ENCODE results near the gene FKBP5.
"Not testable (repeated sequence)": the region's sequence is repeated elsewhere in the genome, so short reads cannot be mapped to it uniquely, and the experiment has no call there.

The FKBP5 gene

DNA sequence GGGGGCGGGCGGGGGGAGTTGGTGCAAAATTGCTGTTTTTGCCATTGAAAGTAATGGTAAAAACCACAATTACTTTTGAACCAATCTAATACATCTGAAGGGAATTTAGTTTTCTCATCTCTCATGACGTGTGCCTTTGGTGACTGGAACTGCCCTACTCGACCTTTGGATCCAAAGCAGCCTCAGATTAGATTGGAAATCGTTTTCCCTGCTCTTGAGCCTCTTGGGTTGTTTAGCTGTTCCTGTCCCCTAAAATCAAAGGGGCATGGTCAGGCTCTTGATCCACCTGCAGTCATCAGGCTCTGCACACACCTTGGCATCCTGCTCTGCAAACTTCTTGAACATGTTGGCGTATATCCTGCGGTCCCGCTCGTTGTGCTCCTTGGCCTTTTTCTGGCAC is 112.0 kb downstream of the FKBP5 start:
- H3K79me1 ChIP-seq (ENCODE audit: low read length): no peaks in the 10 kb centered on the region
- H3K23ac ChIP-seq (ENCODE audit: low read length): no peak overlapping the region
- DNase-seq: no peak
- H3K56ac ChIP-seq (ENCODE audit: low read length): no peak overlapping the region
- H3K18ac ChIP-seq (ENCODE audit: low read length): no peak overlapping the region
- H4K8ac ChIP-seq (ENCODE audit: low read depth, low read length): no peak overlapping the region
- H3K4me1 ChIP-seq (ENCODE audit: control insufficient read depth, low read depth, low read length): no peaks in the 10 kb centered on the region
- no peak overlapping the region for H3K9ac ChIP-seq (ENCODE audit: low read length)
- no peak overlapping the region for H4K5ac ChIP-seq (ENCODE audit: low read length)
- no peak overlapping the region for H3K4me3 ChIP-seq (ENCODE audit: low read length)
- no peaks in the 10 kb centered on the region for H3K27me3 ChIP-seq (ENCODE audit: insufficient read depth, low read length, poor library complexity)
- no peaks in the 10 kb centered on the region for H3K36me3 ChIP-seq (ENCODE audit: control insufficient read depth, insufficient read depth, low read length)
- no CpG with 5 or more reads among the region's 9 CpGs for WGBS (ENCODE audit: extremely low coverage, insufficient coverage, low lambda C conversion rate)
- no peak overlapping the region for H2BK120ac ChIP-seq (ENCODE audit: low read depth, low read length)
- H3K4me2 ChIP-seq (ENCODE audit: low read length): no peak overlapping the region
- H2AK5ac ChIP-seq (ENCODE audit: low read length): no peak overlapping the region
- no peak overlapping the region for H2BK15ac ChIP-seq (replicated peaks; ENCODE audit: low read depth)
- no peak overlapping the region for H2BK5ac ChIP-seq (ENCODE audit: low read length)
- H3K27ac ChIP-seq (ENCODE audit: low read depth, low read length): no peak overlapping the region
- H3K4ac ChIP-seq (ENCODE audit: low read depth, low read length): no peak overlapping the region
- no peaks in the 10 kb centered on the region for H3K79me2 ChIP-seq (ENCODE audit: control insufficient read depth, insufficient read depth, low read length)

DNA sequence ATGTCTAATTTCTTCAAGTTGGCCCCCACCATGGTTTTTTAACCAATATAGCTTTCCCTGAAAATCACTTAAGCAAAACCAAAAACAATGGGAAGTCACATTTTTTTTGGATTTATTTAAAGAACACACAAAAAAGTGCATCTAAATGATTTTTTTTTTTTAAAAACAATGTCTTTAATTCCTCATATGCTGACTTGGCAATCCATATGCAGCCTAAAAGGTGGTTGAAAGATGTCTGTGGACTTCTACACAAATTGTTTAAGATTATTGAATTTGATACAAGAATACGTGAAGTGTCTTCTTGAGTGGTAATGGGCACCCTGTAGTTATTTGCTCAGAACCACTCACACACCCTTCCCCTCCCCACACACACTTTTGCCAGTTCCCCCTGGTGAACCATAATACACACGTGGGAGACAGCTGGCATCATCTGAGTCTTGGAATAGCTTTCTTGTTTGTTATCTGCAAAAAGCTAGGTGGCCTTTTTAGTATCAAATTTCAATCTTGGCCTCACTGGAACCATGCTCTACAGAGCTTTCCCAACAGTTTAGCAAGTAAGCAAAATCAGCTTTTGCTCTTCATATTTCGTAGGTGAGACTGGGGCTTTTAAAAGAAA is 115.1 kb downstream of the FKBP5 start:
- Histone ChIP-seq H3K18ac (ENCODE audit: low read length) (no peak overlapping the region), H3K4ac (ENCODE audit: low read depth, low read length) (no peak overlapping the region), H3K56ac (ENCODE audit: low read length) (no peak overlapping the region), H2BK5ac (ENCODE audit: low read length) (no peak overlapping the region), H3K36me3 (ENCODE audit: control insufficient read depth, insufficient read depth, low read length) (no peaks in the 10 kb centered on the region), H2BK120ac (ENCODE audit: low read depth, low read length) (no peak overlapping the region), H4K8ac (ENCODE audit: low read depth, low read length) (no peak overlapping the region), H3K27me3 (ENCODE audit: insufficient read depth, low read length, poor library complexity) (no peaks in the 10 kb centered on the region), H3K27ac (ENCODE audit: low read depth, low read length) (no peak overlapping the region), H4K5ac (ENCODE audit: low read length) (no peak overlapping the region), H2AK5ac (ENCODE audit: low read length) (no peak overlapping the region), H3K9ac (ENCODE audit: low read length) (no peak overlapping the region), H3K79me1 (ENCODE audit: low read length) (no peaks in the 10 kb centered on the region), H3K4me3 (ENCODE audit: low read length) (no peak overlapping the region), H3K4me1 (ENCODE audit: control insufficient read depth, low read depth, low read length) (no peaks in the 10 kb centered on the region), H3K79me2 (ENCODE audit: control insufficient read depth, insufficient read depth, low read length) (no peaks in the 10 kb centered on the region), H3K4me2 (ENCODE audit: low read length) (no peak overlapping the region), H3K23ac (ENCODE audit: low read length) (no peak overlapping the region), H2BK15ac (replicated peaks; ENCODE audit: low read depth) (no peak overlapping the region)
- no CpG with 5 or more reads among the region's 3 CpGs for WGBS (ENCODE audit: extremely low coverage, insufficient coverage, low lambda C conversion rate)
- no peak for DNase-seq

DNA sequence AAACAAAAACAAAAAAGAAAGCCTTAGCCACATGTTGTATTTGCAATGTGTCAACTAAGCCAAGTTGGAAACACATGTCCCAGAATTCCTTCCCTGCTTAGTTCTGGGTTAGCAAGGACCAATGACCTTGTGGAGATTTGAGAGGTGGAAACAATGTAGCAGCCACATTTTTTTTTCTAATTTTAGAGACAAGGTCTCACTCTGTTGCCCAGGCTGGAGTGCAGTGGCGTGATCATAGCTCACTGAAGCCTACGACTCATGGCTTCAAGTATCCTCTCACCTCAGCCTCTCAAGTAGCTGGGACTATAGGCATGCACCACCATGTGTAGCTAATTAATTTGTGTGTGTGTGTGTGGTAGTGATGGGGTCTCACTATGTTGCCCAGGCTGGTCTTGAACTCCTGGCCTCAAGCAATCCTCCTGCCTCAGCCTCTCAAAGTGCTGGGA is 117.8 kb downstream of the FKBP5 start:
- WGBS (ENCODE audit: extremely low coverage, insufficient coverage, low lambda C conversion rate): no CpG with 5 or more reads among the region's 2 CpGs
- H3K36me3 ChIP-seq (ENCODE audit: control insufficient read depth, insufficient read depth, low read length); H3K4me3 ChIP-seq (ENCODE audit: low read length); H3K27ac ChIP-seq (ENCODE audit: low read depth, low read length); H2BK15ac ChIP-seq (replicated peaks; ENCODE audit: low read depth); H4K8ac ChIP-seq (ENCODE audit: low read depth, low read length); H3K4me2 ChIP-seq (ENCODE audit: low read length); H2BK5ac ChIP-seq (ENCODE audit: low read length); DNase-seq; H2AK5ac ChIP-seq (ENCODE audit: low read length); H3K79me1 ChIP-seq (ENCODE audit: low read length); H3K56ac ChIP-seq (ENCODE audit: low read length); H3K27me3 ChIP-seq (ENCODE audit: insufficient read depth, low read length, poor library complexity); H3K9ac ChIP-seq (ENCODE audit: low read length); H3K4ac ChIP-seq (ENCODE audit: low read depth, low read length); H3K23ac ChIP-seq (ENCODE audit: low read length); H3K79me2 ChIP-seq (ENCODE audit: control insufficient read depth, insufficient read depth, low read length); H3K18ac ChIP-seq (ENCODE audit: low read length); H3K4me1 ChIP-seq (ENCODE audit: control insufficient read depth, low read depth, low read length); H2BK120ac ChIP-seq (ENCODE audit: low read depth, low read length); H4K5ac ChIP-seq (ENCODE audit: low read length): not testable (repeated sequence)

DNA sequence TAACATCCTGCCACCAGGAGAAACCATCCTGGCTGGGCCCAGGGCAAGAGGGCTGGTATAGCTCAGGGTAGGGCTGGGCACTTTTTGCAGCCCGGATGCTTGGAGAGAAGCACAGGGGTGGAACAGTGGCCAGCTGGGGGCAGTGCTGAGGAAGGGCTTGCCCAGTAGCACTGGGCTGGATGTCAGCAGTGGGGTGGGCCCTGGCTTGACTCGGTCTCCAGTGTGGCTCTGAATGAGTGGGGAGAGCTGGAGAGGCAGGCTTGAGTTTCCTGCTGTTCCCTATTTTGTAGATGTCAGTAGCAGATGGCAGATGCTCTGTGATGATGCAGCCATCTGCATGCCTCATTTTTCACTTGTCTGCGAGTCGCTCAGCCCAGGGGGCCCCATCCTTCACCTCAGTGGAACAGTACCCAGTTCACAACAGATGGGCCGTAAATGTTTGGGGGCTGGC is 119.7 kb downstream of the FKBP5 start:
- Histone ChIP-seq H2BK15ac (replicated peaks; ENCODE audit: low read depth) (no peak overlapping the region), H3K27ac (ENCODE audit: low read depth, low read length) (no peak overlapping the region), H3K4me2 (ENCODE audit: low read length) (no peak overlapping the region), H3K4ac (ENCODE audit: low read depth, low read length) (no peak overlapping the region), H4K8ac (ENCODE audit: low read depth, low read length) (no peak overlapping the region), H3K4me3 (ENCODE audit: low read length) (no peak overlapping the region), H2BK5ac (ENCODE audit: low read length) (no peak overlapping the region), H3K4me1 (ENCODE audit: control insufficient read depth, low read depth, low read length) (no peaks in the 10 kb centered on the region), H3K23ac (ENCODE audit: low read length) (no peak overlapping the region), H2AK5ac (ENCODE audit: low read length) (no peak overlapping the region), H3K79me2 (ENCODE audit: control insufficient read depth, insufficient read depth, low read length) (no peaks in the 10 kb centered on the region), H3K18ac (ENCODE audit: low read length) (no peak overlapping the region), H4K5ac (ENCODE audit: low read length) (no peak overlapping the region), H3K79me1 (ENCODE audit: low read length) (no peaks in the 10 kb centered on the region), H3K36me3 (ENCODE audit: control insufficient read depth, insufficient read depth, low read length) (no peaks in the 10 kb centered on the region), H2BK120ac (ENCODE audit: low read depth, low read length) (no peak overlapping the region), H3K27me3 (ENCODE audit: insufficient read depth, low read length, poor library complexity) (no peaks in the 10 kb centered on the region), H3K9ac (ENCODE audit: low read length) (no peak overlapping the region), H3K56ac (ENCODE audit: low read length) (no peak overlapping the region)
- WGBS (ENCODE audit: extremely low coverage, insufficient coverage, low lambda C conversion rate): no CpG with 5 or more reads among the region's 5 CpGs
- peak; percentile 47 for DNase-seq

DNA sequence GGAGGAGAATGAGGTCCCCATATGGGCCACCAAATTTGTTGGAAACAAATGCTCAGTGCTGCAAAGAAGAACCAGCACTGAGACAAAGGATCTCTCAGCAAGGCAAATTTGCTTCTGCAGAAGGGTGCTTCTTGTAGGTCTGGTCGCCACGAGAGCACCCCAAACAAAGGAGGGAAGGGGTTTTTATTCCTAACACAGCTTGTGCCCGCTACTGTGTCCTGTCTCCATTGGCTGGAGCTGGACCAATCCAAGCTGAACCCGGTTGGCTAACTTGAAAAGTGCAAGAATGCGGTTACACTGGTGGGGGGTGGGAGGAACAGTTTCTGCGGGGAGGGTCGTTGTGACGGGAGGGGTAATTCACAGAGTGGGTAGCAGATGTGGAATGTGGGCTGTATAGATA is 121.9 kb downstream of the FKBP5 start:
- H3K56ac ChIP-seq (ENCODE audit: low read length): no peak overlapping the region
- H2BK5ac ChIP-seq (ENCODE audit: low read length): no peak overlapping the region
- H3K4me3 ChIP-seq (ENCODE audit: low read length): no peak overlapping the region

DNA sequence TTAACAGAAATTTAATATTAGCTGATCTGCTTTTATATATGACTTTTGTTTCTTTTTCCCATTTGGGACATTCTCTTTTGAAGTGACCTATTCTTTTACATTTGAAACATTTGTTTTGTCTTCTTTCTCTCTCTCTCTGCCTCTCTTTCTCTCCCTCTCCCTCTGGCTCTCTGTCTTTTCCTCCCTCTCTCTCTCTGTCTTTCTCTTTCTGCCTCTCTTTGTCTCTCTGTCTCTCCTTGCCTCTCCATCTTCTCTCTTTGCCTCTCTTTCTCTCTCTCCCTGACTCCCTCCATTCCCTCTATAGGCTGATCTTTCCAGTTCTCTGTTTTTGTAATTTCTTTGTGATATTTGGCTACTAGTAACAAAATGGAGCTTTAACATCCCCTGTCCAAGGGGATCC is 124.0 kb downstream of the FKBP5 start:
- Histone ChIP-seq H2BK5ac (ENCODE audit: low read length) (no peak overlapping the region), H4K8ac (ENCODE audit: low read depth, low read length) (no peak overlapping the region), H2BK120ac (ENCODE audit: low read depth, low read length) (no peak overlapping the region)

More for the DNA sequence above, 121.9 kb downstream of the FKBP5 start:
- no CpG with 5 or more reads among the region's 8 CpGs for WGBS (ENCODE audit: extremely low coverage, insufficient coverage, low lambda C conversion rate)
- Histone ChIP-seq H2BK15ac (replicated peaks; ENCODE audit: low read depth) (no peak overlapping the region), H3K4me2 (ENCODE audit: low read length) (no peak overlapping the region), H4K5ac (ENCODE audit: low read length) (no peak overlapping the region), H3K18ac (ENCODE audit: low read length) (no peak overlapping the region), H3K36me3 (ENCODE audit: control insufficient read depth, insufficient read depth, low read length) (no peaks in the 10 kb centered on the region), H3K79me2 (ENCODE audit: control insufficient read depth, insufficient read depth, low read length) (no peaks in the 10 kb centered on the region), H3K4me1 (ENCODE audit: control insufficient read depth, low read depth, low read length) (no peaks in the 10 kb centered on the region), H3K27ac (ENCODE audit: low read depth, low read length) (no peak overlapping the region), H3K27me3 (ENCODE audit: insufficient read depth, low read length, poor library complexity) (no peaks in the 10 kb centered on the region), H2BK120ac (ENCODE audit: low read depth, low read length) (no peak overlapping the region), H3K79me1 (ENCODE audit: low read length) (no peaks in the 10 kb centered on the region), H2AK5ac (ENCODE audit: low read length) (no peak overlapping the region), H3K9ac (ENCODE audit: low read length) (no peak overlapping the region), H4K8ac (ENCODE audit: low read depth, low read length) (no peak overlapping the region), H3K23ac (ENCODE audit: low read length) (no peak overlapping the region), H3K4ac (ENCODE audit: low read depth, low read length) (no peak overlapping the region)
- DNase-seq: peak; percentile 27

More for the DNA sequence above, 124.0 kb downstream of the FKBP5 start:
- no peak overlapping the region for H3K4me3 ChIP-seq (ENCODE audit: low read length)
- no peak overlapping the region for H3K27ac ChIP-seq (ENCODE audit: low read depth, low read length)
- no peak overlapping the region for H2BK15ac ChIP-seq (replicated peaks; ENCODE audit: low read depth)
- DNase-seq: no peak
- no peak overlapping the region for H3K56ac ChIP-seq (ENCODE audit: low read length)
- no peak overlapping the region for H3K4ac ChIP-seq (ENCODE audit: low read depth, low read length)
- no peaks in the 10 kb centered on the region for H3K27me3 ChIP-seq (ENCODE audit: insufficient read depth, low read length, poor library complexity)
- no peak overlapping the region for H3K18ac ChIP-seq (ENCODE audit: low read length)
- no peak overlapping the region for H3K23ac ChIP-seq (ENCODE audit: low read length)
- no peaks in the 10 kb centered on the region for H3K36me3 ChIP-seq (ENCODE audit: control insufficient read depth, insufficient read depth, low read length)
- no peaks in the 10 kb centered on the region for H3K79me1 ChIP-seq (ENCODE audit: low read length)
- no peak overlapping the region for H4K5ac ChIP-seq (ENCODE audit: low read length)
- no peaks in the 10 kb centered on the region for H3K79me2 ChIP-seq (ENCODE audit: control insufficient read depth, insufficient read depth, low read length)
- no peaks in the 10 kb centered on the region for H3K4me1 ChIP-seq (ENCODE audit: control insufficient read depth, low read depth, low read length)
- H3K4me2 ChIP-seq (ENCODE audit: low read length): no peak overlapping the region
- H3K9ac ChIP-seq (ENCODE audit: low read length): no peak overlapping the region
- H2AK5ac ChIP-seq (ENCODE audit: low read length): no peak overlapping the region
